Activated CD4-positive, CD25-positive, alpha-beta regulatory T cell treated with anti-CD3 and anti-CD28 coated beads, Interleukin-2, amount 50 U/mL, for 24 hours (primary cell): ENCODE data around the gene KLF13.

Experiments
- ATAC-seq, 2 donors: fragments of 150-1000 bp; cut with Tn5 transposase; one replicate each; pipeline ENCODE4 v1.10.0; 2021; ENCODE audit warnings: mild to moderate bottlenecking in 1 of 2, moderate library complexity in 1 of 2

KLF13 gene

DNA sequence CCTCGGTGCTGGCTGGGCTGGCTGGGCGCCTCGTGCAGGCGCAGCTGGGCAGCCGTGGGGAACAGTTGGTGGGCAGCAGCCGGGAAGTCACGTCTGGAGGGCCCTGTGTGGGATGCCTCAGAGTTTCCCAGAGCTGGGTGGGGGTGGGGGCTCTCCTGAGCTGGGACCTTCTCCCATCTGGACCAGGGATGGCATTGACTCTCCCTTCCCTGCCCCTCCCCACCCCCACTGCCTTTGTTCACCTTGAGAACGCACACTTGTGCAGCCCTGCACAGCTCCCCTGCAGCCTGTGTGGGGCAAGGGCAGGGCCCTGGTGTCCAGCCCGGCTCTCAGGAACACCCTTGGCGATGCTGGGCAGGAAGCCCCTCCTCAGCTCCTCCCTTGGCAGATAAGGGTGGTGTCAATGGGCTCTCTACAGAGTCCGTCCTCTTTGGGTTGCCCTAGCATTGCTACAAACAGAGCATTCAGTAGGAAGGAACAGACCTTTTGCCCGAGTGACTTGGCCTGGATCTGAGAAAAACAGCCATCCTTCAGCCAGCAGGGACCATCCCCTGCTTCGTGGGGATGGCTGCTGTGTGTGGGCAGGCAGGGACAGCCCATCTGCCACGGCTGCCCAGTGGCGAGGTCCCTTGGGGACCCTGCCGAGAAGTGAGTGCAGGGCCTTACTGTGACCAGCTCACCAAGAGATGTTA, 25.5 kb upstream of the KLF13 start:
- no peak for ATAC-seq

DNA sequence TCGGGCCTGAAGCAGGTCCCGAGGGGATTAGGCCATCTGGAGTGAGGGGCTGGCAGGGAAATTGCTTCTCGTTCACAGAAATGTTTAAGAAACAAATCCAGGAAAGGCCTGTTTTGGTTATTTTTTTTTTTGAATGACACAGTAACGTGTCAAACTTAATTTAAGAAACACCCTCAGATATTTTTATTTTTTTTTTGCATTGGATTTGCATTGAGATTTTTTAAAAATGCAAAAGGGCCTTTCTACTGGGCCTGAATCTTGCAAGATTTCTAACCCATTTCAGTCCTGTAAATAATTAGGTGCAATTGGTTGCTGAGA, 25.0 kb upstream of the KLF13 start:
- ATAC-seq = no peak

DNA sequence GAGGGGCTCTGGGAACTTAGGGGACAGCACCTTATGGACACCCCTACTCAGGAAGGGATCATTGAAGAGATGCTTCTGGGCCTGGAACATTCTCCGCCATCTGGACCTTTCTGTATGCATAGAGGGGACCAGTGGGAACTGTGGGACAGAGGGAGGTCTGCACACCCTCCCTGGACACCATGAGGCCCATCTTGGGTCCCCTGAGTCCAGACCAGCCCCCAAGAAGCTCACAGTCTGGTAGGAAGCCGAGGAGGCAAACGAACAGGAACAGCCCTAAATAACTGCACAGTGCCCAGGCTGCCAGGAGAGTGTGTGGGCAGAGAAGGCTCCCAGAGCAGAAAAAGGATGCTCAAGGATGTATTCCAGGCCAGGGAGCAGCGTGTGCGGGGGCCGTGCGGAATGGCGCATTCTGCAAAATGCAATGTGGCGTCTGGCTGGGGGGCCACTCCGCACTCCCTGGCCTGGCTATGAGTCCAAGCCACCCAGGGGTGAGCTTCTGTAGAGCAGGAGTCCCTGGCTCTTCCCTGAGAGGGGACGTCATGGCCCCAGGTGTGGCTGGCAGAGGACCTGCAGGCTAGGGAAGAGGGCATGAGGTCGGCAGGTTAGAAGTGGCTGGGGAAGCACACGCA, 24.5 kb upstream of the KLF13 start:
- ATAC-seq = no peak

DNA sequence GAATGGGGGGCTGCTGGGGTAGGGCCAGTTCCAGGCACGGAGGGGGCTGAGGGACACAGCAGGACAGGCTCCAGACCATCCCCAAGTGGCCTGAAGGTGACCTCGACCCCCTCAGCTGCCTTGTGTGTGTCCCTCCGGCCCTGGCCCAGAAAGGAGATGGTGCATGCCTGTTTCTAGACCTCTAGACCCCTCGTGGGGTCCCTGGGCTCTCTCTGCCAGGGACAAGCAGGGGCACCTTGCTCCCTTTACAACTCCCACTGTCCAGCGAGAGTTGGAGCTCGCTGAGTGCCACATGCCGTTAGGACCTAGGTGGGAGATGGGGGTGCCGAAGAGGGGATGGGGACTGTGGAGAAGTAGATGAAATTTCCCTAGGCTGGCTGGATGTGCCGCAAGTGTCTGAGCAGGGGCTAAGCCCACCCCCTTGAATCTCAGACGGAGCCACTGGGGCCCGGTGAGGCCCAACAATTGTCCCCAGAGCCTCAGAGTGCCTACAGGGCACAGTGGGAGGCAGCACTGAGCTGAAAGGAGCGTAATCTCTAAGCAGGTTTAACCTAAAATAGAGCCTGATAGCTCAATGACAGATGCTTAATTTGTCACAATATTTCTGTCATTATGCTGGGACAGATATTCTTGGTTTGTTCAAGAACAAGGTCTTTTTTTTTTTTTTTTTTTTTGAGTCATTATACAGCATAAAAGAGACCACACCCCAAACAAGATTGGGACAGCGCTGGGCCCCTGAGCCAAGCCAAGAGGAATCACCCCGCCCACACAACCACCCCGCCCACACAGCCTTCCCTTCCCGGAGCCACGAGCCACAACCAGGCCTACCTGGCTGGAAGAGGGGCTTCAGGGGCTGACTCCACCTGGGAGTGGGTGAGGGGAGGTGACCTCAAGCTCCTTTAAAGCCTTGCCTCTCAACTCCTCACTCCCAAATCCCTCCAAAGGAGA, 23.6 kb upstream of the KLF13 start:
- no peak for ATAC-seq

DNA sequence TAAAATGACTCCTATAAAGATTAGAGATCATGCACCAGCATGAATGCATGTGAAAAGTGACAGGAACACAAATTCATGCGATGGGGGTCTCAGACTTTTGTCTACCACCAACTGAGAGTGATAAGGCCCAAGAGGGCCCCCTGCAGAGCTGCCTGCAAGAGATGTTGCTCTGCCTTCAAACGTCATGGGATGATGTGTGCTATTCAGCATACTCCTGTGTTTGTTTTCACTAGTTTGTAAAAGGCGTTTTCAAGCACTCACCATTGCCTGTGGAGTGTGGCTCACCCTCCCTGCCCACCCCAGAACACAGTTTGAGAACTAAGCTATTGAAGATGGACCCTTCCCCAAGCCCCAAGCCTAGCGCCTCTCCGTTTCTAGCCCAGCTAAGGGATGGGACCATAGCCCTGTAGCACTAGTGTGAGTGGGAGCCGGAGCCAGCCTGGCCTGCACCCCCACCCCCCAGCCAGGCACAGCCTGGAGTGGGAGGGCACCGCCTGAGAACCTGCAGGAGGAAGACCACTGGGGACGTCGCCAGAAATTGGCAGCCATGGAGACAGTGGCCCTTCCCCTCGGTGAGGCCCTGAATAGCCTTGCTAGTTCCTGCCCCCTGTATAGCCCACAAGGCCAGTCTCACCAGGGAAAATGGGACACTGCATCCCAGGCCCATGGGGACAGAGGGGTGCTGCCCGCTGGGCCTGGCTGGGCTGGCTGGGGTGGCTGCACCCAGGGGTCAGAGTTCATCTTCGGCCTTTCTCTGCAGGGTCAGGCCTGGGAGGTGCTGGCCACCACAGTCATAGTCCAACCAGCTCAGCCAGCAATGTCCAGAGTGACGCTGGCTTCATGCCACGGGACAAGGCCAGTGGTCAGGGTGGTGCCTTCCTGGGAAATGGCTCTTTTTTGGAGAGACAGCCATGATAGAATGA, 22.6 kb upstream of the KLF13 start:
- ATAC-seq = no peak

DNA sequence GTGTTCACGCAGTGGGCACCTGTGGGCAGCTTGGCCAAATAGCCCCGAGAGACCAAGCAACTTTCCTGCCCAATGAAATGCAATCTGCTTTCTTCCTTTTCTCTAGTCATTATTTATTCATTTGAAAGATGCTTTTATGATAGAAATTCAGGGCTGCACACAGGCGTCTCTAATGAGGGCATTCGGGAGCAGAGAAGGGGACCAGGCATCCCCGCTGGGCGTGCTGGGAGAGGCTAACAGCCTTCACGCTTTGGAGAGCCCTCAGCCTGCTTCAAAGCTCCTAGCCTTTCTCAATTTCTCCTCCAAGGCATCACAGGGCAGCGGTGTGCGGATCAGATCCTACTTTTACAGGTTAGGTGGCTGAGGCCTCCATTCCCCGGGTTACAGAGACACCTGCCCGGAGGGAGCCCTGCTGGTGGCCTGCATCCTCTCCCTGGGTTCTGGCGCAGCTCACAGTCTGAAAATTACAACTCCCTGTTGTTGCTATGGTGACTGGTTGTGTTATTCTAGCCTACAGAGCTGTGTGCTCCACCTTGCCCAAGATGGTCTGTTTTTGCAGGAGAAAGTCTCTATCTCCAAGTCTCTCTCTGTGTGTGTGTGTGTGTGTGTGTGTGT, 21.8 kb upstream of the KLF13 start:
- ATAC-seq = no peak

DNA sequence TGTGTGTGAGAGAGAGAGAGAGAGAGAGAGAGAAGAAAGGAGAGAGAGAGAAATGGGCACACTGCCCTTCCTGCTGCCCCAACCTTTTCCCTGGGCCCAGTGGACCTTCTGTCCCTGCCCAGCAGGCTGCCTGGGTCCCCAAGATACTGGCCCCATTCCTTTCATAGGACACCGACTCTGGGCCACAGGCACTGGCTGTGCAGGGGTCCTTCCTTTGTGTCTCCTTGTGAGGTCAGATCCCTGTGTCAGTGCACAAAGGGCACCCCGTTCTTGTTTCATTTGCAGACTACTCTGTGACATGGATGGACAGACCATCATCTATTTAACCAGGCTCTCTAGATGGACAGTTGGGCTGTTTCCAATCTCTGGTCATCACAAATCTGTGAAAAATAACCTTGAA, 21.3 kb upstream of the KLF13 start:
- ATAC-seq = no peak

DNA sequence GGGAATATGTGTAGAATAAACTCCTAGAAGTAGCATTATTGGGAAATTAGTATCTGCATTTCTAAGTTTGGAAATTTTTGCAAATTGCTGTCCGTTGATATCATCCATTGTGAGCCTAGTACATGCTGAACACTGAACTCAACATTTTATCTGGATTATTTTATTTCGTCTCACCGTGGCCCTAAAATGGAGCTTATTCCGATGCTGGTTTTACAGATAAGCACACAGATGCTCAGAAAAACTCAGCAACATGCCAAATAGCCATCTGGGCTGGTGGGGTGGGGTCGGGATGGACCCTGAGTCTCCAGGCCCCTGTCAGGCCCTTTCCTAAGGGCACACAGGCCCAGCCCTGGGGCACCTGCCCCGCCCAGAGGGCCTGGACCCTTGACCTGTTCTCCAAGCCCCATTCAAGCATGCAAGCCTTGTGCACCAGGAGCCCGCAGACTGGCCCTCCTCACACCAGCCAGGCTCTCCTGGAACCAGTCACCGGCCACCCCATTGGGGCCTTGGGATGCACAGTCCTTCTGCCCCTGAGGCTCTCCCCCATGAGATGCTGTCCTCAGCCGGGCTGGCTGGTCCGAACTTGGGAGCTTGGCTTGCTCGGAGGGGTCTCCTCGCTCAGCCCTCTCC, 20.7 kb upstream of the KLF13 start:
- no peak for ATAC-seq

DNA sequence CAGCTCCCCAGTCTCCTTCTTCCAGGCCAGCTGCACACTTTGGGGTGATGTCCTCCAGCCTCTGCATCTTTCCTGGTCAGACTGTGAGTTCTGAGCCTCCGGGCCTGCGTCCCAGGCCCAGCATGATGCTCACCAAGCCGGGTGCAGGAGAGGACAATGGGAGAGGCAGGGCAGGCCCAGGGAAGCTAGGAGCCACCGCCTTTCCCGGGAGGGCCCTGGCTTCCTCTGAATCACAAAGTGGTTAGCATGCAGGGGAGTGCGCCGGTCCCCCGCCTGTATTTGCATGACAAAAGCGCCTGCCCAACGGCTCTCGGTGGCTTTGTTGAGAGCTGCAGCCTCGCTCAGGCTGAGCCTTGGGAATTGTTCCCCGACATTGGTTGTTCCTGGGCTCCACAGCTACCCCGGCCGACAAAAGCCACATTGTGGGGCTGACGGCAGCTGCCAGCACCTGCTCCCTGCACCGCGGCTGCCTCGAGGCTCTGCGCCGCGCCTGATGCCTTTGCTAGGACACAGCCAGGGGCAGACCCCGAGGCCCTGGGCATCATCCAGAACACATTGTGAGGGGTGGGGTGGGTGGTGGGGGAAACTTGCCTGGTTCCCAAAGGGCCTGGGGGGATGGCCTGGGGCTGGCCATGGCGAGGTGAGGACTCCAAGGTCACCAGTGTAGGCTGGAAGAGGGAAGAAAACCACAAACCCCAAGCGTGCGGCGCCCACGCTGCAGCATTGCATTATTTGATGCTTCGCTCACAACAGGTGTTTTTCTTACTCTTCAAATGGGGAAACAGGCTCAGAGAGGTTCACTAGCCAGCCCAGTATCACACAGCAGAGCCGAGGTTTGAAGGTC, 20.0 kb upstream of the KLF13 start:
- no peak for ATAC-seq

DNA sequence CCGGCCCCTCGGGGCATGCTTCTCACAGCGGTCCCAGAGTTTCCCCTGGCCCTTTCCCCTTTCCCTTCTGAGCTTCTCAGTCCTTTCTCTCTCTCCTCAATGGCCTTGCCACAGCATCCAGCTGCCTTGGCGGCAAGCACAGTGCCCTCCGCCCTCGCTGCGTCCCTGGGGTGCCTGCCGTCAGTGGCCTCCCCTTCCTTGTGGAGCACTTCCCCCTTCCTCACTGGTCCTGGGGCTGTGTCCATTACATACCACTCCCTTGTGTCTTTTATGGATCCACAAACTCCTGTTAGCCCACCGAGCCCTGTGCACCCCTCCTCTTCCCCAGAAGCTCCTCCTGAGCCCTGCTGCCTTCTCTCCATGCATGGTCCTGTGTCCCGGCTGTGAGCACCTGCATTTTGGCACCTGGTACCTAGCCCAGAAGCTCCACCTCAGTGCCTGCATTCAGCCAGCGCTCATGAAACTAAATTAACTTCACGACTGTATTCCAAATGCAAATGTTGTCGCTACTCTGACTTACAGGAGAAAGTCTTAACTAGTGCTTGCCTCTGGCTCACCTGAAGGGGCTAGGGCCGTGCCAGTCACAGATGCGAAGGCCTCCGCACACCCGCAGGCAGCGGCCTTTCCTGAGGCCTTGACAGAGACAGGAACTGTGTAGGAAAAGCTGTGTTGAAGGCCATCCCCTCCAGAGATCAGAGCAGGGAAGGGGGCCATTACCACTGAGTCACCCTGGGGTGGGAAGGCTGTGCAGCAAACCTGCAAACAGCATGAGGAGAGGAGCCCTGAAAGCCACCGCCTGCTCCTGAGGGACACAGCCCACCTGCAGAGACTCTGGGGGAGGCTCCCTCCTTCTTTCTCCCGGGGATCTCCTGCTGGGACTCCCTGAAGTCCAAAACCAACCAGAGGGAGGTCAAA, 19.1 kb upstream of the KLF13 start:
- no peak for ATAC-seq

DNA sequence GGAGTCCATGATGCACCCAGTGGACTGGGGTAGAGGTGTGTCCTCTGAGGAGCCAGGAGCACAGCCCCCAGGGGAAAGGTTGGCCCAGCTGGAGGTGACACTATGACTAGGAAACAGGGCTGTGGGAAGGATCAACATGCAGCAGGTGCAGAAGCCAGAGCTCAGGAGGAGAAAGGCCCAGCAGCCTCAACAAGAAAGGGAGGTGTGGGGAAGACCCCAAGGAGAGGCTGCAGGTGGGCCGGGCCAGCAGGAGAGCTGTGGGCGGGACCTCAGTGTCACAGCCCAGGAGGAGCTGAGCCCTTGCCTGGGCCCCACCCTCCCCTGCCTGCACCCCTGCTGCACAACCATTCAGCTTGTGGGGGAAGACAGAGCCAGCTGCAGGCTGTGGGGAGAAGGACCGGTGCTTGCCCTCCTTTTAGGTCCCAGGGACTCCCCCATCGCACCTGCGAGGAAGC, 18.4 kb upstream of the KLF13 start:
- ATAC-seq = no peak

DNA sequence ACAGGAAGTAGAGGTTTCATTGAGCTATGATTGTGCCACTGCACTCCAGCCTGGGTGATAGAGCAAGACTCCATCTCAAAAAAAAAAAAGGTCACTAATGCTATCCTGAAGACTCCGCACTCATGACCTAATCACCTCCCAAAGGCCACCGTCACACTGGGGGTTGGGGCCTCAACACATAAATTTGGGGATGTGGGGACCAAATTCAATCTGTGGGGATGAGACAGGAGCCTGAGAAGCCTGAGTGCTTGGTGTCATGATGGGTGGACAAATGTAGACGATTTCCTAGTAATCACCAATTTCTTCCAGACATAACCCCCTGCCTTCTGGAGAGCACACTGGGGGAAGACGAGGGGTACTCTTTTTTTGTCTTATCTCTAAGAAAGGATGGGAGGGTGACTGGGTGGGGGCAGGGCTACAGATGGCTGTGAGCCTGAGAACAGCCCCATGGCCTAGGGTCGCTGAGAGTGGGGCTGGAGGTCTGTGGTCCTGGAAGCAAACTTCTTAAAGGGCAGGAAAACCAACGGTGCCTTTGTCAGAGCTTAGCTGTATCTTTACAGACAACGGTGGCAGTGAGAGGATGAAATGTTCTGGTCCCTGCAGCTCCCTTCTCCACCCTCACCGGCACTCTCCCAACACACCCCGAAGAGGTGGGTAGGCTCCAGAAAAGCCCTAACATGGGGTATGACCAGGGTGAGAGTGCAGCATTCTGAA, 16.6 kb upstream of the KLF13 start:
- no peak for ATAC-seq

DNA sequence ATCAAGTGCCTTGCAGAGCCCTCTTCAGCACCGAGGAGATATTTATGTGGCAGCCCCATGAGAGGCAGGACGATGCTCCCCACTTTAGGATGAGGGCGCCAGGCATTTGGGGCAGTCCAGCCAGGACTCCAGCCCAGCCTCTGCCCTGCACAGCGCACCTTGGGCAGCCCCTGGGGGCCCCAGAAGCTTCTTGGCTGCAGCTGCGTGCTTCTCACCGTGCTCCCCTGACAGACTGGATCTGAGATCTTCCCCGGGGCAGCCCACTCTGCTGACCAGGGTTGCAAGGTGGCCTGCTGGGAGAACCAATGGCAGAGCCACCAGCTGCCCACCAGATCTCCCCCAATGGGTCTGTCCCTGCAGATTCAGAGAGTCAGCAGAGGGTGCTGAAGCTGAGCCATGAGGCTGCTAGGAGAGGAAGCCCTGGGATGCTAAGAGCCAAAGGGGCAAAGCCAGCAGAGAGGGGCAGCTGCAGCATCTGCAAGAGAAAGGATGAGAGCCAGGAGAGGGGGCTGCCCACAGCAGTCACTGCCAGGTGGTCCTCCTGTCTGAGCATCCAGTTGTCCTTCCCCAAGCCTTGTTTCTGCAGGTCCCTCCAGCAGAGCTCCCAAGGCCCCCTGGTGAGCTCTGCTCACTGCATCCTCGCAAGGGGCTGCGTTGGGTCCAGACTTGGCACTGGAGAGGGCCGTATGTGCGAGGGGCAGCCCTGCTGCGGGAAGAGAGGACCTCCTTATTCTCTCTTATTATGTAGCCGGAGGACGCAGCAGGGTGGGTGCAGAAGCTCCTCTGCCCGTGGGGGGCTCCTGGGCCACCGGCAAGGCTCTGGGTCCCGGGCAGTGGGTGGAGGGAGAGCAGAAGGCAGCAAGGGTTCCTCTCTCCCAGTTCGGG, 14.7 kb upstream of the KLF13 start:
- ATAC-seq = no peak

DNA sequence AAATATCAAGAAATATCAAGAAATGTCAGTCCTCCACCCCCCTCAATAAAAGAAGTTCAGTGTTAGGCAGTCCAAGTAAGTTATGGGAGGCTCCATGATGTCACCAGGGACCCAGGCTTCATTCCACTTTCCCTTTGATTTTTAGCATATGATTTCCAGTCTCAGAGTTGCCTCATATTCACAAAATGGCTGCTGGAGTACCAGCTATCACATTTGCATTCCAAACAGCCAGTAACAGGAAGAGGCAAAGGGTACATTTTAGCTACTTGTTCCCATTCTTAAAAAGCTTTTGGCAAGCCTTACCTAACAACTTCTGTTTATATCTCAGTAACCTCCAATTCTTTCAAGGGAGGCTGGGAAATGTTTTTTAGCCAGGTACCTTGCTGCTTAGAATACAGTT, 13.4 kb upstream of the KLF13 start:
- ATAC-seq = no peak

DNA sequence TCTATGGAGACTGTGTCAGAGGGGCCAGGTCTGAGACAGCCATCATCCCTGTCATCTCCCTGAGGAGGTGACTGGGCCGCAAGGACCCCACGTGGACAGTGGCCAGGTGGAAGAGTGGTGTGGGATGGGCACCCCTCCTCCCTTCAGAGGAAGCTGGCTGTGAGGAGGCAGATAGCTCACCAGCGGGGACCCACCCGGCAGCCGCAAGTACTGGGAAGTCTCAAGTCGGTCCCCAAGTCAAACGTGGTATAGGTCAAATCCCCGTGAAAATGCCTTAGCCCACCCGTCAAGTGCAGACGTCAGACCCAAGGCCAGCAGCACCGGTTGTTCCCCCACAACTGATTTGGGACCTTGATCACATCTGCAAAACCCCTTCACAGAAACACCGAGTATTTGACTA, 12.3 kb upstream of the KLF13 start:
- ATAC-seq = no peak

DNA sequence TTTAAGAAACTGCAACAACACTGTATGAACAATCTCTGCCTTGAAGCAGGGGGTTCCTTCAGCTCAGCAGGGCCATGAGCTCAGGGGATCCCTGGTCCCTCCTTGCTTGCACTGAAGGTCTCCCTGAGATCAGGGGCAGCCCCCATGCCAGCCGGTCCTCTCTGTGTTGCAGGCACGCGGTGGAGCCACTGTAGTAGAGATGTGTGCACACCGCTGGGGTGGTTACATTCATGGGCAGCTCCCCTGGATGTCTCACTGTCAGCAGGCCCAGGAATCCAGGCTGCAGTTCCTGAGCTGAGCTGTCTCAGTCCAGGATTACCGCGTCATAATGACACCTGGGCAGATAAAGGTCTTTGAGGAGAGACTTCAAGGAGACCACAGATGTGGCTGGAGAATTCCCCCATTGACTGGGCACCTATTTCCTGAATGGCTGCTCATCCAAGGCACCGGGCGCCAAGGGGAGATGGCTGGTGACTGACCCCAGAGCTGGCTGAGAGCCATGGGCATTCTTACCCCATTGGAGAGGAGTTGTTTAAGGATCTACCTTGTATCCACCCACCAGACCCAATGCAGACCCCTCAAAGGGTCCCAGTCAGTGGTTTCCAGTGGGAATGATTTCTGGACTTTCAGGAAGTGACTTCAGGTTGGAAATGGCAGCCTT, 10.4 kb upstream of the KLF13 start:
- no peak for ATAC-seq

DNA sequence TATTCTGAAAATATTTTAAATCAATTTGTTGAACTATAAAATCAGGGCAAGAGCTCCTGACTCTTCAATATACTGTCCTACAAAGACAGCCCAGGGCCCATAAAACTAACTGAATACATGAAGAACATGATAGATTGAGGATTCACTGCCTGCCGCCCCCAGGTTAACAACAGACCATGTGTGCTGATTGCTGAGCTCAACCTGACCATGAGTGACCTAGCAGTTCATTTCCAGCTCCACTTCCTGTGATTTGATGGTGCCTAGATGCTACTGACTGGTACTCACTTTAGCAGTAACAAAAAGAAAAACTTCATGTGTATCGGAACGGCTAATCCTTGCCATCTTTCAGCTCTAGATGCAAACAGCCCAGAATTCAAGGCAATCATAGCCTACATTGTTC, 9.6 kb upstream of the KLF13 start:
- ATAC-seq = no peak
